B cell (primary cell): ENCODE data around the gene ACSS1.

Experiments
- CTCF ChIP-seq: fragments of 200-600 bp; IDR thresholded peaks from one replicate; pipeline ENCODE4 v1.8.0; 2022; ENCODE audit warnings: antibody characterized with exemption, mild to moderate bottlenecking
- EZH2 ChIP-seq: IDR thresholded peaks from 2 replicates; pipeline ENCODE4 v1.6.1; 2012; ENCODE audit warnings: borderline replicate concordance, low read depth, mild to moderate bottlenecking, moderate library complexity, low read length; ENCODE audit not compliant: insufficient read depth, poor library complexity, severe bottlenecking

- TF ChIP-seq CTCF (peak; percentile 77), EZH2 (no peak)
These were observed 7.8 kb upstream of the ACSS1 start for GRCh38 chr20:25065625-25066338.
